ENCODE measurements around the gene GLOD5. TPM values are rescaled to one million over a fixed set of nuclear protein-coding genes. Genes with fewer than 3 reads are reported as not detected.
A peak's percentile ranks its signal among the peaks of the same experiment; 100 is the strongest.

The GLOD5 gene
- polyA plus RNA-seq, 1 experiment: not detected

DNA sequence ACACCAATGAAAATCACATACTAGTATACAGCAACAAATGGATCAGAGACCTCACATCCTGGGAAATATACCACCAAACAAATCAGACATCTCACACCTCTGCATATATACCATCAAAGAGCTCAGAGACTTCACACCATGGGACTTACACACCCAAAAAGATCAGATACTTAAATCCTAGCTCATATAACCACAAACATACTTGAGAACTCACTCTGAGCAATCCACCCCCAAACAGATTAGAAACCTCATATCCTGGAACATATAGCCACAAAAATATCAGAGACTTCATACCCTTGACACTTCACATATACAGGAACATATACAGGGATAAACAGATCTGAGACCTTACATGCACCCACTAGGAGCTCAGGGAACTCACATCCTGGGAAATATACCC lies 32.9 kb upstream of the GLOD5 start:
- ChIA-PET POLR2A (no interaction called here), CTCF (no interaction called here)

DNA sequence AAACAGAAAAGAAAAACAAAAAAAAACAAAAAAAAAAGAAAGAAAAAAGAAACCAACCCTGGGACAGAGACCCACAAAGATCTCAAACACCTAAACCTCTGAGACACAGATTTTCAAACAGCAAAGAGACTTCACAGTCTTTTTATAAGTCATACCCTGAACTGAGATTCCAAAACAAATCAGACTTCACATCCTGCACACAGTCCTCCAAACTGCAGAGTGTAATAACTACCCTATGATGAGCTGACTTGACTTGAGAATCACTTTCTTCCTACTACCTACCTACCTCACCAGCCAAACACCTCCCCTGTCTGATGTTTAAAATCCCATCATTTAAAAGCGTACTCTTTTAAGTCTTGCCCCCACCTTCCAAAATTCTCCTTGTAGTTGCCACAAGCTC lies 25.2 kb upstream of the GLOD5 start:
- ChIA-PET CTCF (interaction anchor here (1.1 kb wide), 1 partner anchor 32 kb away, joined by 3 read pairs; no protein-coding TSS in a partner anchor), POLR2A (no interaction called here)
- Histone ChIP-seq H3K4me3 (ENCODE audit: low read depth, low read length) (0 out of 2 replicates have a peak overlapping the region, but pooled peaks have one; percentile 14), H3K27me3 (ENCODE audit: control insufficient read depth, insufficient read depth, low read length) (no peaks in the 10 kb centered on the region), H3K36me3 (ENCODE audit: control insufficient read depth, insufficient read depth, low read length) (no peaks in the 10 kb centered on the region)
- TF ChIP-seq, protein P1, sequence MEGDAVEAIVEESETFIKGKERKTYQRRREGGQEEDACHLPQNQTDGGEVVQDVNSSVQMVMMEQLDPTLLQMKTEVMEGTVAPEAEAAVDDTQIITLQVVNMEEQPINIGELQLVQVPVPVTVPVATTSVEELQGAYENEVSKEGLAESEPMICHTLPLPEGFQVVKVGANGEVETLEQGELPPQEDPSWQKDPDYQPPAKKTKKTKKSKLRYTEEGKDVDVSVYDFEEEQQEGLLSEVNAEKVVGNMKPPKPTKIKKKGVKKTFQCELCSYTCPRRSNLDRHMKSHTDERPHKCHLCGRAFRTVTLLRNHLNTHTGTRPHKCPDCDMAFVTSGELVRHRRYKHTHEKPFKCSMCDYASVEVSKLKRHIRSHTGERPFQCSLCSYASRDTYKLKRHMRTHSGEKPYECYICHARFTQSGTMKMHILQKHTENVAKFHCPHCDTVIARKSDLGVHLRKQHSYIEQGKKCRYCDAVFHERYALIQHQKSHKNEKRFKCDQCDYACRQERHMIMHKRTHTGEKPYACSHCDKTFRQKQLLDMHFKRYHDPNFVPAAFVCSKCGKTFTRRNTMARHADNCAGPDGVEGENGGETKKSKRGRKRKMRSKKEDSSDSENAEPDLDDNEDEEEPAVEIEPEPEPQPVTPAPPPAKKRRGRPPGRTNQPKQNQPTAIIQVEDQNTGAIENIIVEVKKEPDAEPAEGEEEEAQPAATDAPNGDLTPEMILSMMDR (IDR thresholded peaks at IDR 0.05; ENCODE audit: insufficient read depth, low read depth, low read length): no peak
- no peak for DNase-seq (ENCODE audit: low read depth)

More for the DNA sequence above, 32.9 kb upstream of the GLOD5 start:
- DNase-seq (ENCODE audit: low read depth): no peak
- H3K36me3 ChIP-seq (ENCODE audit: control insufficient read depth, insufficient read depth, low read length): no peaks in the 10 kb centered on the region
- H3K27me3 ChIP-seq (ENCODE audit: control insufficient read depth, insufficient read depth, low read length): no peaks in the 10 kb centered on the region
- H3K4me3 ChIP-seq (ENCODE audit: low read depth, low read length): no peak overlapping the region
- TF ChIP-seq, protein P1 (IDR thresholded peaks at IDR 0.05; ENCODE audit: insufficient read depth, low read depth, low read length): no peak

DNA sequence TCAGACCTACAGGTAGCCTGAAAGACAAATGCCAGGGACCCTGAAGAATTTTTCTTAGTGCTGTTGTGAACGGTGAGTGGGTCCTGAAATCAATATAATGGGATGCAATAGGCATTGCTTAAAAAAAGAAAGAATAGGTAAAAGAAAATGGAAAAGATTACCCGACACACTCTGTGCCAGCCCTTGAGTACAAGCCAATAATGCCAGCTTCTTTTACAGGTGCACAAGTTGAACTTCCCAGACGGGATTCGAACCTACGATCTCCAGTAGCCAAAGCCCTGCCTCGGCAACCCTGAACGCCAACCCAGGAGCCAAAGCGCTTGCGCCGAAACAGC lies 24.7 kb upstream of the GLOD5 start:
- ChIA-PET CTCF (interaction anchor here (1.5 kb wide), 1 partner anchor 88 kb away, joined by 4 read pairs; no protein-coding TSS in a partner anchor), POLR2A (interaction anchor here (0.6 to 1.0 kb wide), 2 partner anchors 41 to 419 kb away, joined by 3 read pairs; partner anchors contain the start of gene SUV39H1)

DNA sequence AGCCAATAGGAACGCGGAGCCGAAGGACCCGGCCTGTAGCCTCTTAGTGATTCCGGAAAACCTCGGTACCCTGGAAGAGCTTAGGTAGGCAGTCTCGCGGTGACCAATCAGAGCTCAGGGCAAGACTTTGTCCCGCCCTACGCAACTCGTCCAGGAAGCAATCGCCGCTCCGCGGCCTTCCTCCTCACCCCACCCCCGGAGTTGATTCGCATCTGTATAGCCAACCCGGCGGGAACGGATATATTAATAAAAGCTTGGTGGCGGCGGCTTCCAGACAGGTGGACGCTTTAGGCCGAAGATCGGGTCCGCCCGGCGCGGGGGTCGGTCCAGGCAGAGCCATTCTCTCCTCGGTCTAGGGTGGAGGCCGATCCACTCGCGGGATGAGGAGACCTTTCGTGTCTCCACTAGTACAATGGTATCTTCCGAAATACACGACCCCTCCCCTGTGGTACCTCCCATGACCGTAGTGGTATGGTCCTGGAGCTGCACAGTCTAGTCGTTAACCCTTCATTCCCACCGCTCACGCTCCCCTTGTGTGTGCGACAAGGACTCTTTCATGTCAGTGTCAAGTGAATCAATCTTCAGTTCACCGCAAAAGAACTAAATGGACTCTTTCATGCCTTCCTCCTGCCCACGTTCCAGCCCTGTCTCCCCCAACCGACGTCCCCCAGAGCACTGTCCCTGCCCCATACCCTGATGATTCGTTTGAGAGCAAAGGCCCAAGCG lies 24.2 kb upstream of the GLOD5 start:
- Histone ChIP-seq H3K4me3 (ENCODE audit: low read depth, low read length) (peak overlapping the region; percentile 53), H3K27me3 (ENCODE audit: control insufficient read depth, insufficient read depth, low read length) (no peaks in the 10 kb centered on the region), H3K36me3 (ENCODE audit: control insufficient read depth, insufficient read depth, low read length) (no peaks in the 10 kb centered on the region)
- TF ChIP-seq, protein P1 (IDR thresholded peaks at IDR 0.05; ENCODE audit: insufficient read depth, low read depth, low read length): no peak
- CTCF ChIA-PET: interaction anchor here (1.5 kb wide), 1 partner anchor 89 kb away, joined by 4 read pairs; no protein-coding TSS in a partner anchor
- POLR2A ChIA-PET: interaction anchor here (0.6 to 1.0 kb wide), 2 partner anchors 41 to 419 kb away, joined by 3 read pairs; partner anchors contain the start of gene SUV39H1
- DNase-seq (ENCODE audit: low read depth): peak; percentile 83

More for the DNA sequence above, 24.7 kb upstream of the GLOD5 start:
- Histone ChIP-seq H3K36me3 (ENCODE audit: control insufficient read depth, insufficient read depth, low read length) (no peaks in the 10 kb centered on the region), H3K27me3 (ENCODE audit: control insufficient read depth, insufficient read depth, low read length) (no peaks in the 10 kb centered on the region), H3K4me3 (ENCODE audit: low read depth, low read length) (peak overlapping the region; percentile 14; the same call in 1 of the 2 replicates)
- TF ChIP-seq, protein P1 (IDR thresholded peaks at IDR 0.05; ENCODE audit: insufficient read depth, low read depth, low read length): no peak
- no peak for DNase-seq (ENCODE audit: low read depth)

DNA sequence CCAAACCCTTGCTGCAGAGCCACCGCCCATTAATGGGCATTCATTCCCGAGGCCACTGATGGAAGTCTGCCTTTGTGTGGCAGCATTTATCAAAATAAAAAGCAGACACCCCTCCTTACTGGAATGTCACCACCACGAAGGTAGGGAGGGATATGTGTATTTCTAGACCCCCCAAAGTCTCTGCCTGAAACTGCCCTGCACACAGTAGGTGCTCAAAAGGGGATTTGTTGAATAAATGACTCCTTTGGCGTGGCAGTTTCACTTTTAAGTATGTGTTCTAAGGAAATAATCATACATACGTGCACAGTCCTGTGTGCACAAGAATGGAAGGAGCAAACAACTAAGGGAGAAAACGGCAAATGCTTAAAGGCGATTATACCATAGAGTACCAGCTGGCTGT lies 23.6 kb upstream of the GLOD5 start:
- Histone ChIP-seq H3K27me3 (ENCODE audit: control insufficient read depth, insufficient read depth, low read length) (no peaks in the 10 kb centered on the region), H3K4me3 (ENCODE audit: low read depth, low read length) (peak overlapping the region; percentile 53), H3K36me3 (ENCODE audit: control insufficient read depth, insufficient read depth, low read length) (no peaks in the 10 kb centered on the region)
- no peak for DNase-seq (ENCODE audit: low read depth)
- TF ChIP-seq, protein P1 (IDR thresholded peaks at IDR 0.05; ENCODE audit: insufficient read depth, low read depth, low read length): no peak
- POLR2A ChIA-PET: no interaction called here
- CTCF ChIA-PET: interaction anchor here (1.5 kb wide), 1 partner anchor 90 kb away, joined by 4 read pairs; no protein-coding TSS in a partner anchor

Data from BJ (cell line).